Stimulated activated CD4-positive, alpha-beta T cell treated with anti-CD3 and anti-CD28 coated beads, Interleukin-4, amount 100 ng/mL, for 24 hours (primary cell): ENCODE data around the gene GREB1.

Experiments used
- DNase-seq: peaks from one replicate; pipeline ENCODE4 v3.0.0-alpha.2; 2020

The GREB1 gene

DNA sequence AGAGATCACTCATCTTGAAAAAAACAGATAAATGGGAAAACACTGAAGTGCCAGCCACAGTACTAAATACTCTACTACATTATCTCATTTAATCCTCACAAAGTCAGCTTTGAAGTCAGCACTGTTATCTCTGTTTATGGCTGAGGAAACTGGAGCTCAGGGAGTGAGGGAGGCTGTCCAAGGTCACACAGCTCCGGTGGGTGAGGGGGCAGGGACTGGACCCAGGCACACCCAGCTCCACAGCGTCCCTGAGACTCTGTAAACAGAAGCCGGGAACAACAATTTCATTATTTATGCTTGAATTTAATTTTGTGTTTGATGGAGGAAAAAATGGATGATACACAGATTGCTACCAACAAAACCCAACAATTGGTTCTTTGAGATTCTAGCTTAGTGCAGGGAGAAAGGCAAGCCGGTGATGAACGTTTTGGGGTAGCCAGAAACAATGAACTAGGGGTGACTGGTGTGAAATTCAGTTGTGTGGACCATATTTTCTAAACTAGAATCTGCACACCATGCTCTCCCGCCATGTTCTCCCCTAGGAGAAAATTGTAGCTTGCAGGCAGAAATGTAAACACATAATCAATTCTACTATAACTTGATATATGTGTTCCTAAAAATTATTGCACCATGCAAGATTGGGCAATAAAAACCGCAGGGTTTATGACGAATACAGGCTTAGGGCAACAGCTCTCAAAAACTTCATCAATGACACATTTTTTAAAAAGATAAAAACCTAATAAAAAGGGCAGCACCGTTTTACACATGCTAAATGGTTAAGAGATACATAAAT lies at the start of gene GREB1:
GREB1 (plus strand) TSS at position 768 of the 793 bp plus-strand sequence. CDS start 22,570 bp downstream, outside the sequence.
- DNase-seq, result no peak

DNA sequence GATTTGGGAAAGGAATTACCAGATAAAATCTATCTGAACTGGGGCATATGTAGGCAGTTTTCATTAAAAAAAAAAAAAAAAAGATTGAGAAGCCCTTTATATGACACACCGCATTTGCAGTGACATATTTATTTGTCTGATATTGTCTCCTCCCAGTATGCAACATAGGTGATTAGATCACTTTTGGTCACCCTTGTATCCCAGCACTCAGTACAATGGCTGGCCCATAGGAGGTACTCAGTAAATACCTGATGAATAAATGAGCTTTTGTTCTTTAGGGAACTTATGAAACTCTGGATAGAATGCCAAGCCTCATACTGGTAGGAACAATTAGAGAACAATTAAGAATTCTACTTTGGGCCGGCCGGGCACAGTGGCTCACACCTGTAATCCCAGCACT lies 45.0 kb upstream of the GREB1 start:
- DNase-seq, result no peak

DNA sequence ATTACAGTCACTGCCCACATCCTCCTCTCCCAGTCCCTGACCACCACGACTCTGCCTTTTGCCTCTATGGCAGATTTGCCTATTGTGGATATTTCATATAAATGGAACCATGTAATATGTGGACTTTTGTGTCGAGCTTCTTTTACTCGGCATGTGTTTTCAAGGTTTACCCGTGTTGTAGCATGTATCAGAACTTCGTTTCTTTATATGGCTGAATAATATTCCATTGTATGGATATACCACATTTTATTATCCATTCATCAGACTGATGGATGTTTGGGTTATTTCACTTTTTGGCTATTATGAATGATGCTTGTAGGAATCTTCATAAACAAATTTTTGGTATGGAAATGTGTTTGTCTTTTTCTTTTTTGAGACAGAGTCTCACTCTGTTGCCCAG lies 43.7 kb upstream of the GREB1 start:
- no peak for DNase-seq

- DNase-seq, result no peak
These were observed 42.4 kb upstream of the GREB1 start for GRCh38 chr2:11491348-11491933.

DNA sequence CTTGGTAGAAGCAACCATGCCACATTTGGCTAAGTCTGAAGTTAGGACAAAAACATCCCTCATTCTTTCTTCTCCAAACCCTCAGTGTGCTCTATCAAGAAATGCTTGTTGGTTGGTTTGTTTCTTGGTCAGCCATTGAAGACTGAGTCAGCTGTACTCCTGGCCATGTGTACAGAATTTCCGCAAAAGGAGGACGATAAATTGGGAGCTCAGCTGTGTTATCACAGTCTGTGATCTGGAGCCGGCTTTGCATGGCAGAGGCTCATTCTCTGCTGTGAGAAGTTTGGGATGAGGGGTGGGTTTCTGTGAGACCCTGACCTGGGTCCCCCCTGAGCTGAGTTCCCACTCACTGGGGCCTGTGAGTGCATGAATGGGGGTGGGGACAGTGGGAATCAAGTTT lies 41.6 kb upstream of the GREB1 start:
- DNase-seq, result no peak

- DNase-seq, result no peak
These were observed 41.1 kb upstream of the GREB1 start for GRCh38 chr2:11492720-11493119.

- DNase-seq, result no peak
These were observed 40.6 kb upstream of the GREB1 start for GRCh38 chr2:11493282-11493681.

DNA sequence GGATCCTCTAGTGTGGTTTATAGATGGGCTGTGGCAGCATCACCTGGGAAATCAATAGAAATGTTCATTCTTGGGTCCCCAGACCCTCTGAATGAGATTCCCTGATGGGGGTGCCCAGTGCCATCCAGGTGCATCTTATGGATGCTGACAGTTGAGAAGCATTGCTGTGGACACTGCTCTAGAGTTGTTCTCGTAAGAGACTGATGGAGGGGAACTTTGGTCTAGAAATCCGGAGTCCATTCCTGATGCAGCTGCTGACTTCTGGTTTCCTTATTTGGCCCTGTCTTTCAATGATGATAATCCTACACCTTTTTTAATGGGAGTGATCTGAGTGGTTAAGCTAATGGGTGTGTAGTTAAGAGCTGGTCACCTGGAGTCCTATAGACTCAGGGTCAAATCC lies 39.5 kb upstream of the GREB1 start:
- no peak for DNase-seq

DNA sequence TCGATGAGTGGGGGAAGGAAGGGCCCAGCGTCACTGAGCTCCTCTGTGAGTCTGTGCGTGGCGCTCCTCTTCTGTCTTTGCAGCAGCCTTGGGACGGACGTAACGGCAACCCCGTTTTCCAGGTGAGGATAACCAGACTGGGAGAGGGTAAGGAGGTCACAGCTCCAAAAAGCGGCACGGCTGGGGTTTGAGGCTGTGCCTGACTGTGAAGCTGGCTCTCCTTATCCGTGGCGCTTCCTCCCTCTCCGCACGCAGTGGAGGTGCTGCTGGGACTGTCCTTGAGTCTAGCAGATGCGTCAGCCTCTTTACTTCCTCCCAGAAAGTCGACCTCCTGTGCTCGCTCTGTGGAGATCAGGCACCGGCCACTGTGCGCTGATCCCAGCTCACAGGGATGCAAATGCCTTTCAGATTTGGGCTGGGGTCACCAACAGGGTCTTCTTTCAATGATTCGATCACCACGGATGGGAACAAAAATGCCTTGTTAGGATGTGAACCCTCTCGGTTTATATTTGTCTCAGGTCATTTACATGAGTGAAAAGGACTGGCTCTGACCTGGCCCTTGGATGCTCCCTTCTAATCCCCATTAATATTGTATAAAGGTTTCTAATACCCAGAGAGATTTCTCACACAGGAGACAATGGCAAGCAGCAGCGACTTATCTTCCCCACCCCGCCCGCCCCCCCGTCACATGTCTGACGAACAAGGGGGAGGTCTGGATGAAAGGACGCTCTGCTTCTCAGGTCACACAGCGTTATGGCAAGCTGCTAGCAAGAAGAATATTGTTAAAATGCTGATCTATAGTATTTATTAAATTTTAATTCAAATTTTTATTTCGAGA lies 37.8 kb upstream of the GREB1 start:
- no peak for DNase-seq

GRCh38 chr2:11498543-11499034 lies 35.3 kb upstream of the GREB1 start:
- no peak for DNase-seq

DNA sequence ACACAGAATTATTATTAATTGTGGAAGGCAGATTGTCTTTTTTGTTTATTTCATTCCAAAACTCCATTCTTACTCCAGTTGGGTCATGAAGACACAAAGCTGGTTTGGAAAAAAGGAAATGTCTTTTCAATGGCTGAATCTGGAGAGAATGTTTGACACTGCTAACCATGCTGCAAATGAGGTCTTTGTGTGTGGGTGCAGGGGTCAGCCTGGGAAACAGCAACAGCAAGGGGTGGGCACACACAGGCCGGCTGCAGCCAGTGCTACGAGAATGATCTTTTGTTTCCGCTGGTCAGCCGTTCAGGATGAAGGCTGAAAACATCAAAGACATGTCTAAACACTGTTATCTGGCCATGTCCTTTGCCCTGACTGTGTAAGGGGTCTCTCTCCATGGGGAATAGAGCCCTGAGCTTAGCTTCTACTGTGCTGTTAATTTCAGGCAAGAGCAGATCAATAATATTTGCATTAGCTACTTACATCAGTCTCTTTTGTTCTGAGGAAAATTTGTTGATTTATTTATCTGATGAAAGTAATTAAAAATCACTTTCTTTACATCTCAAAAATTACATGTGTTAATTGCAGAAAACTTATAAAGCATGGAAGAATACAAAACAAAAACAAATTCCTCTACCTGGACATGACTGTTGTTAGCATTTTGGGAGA lies 34.6 kb upstream of the GREB1 start:
- DNase-seq, result no peak

DNA sequence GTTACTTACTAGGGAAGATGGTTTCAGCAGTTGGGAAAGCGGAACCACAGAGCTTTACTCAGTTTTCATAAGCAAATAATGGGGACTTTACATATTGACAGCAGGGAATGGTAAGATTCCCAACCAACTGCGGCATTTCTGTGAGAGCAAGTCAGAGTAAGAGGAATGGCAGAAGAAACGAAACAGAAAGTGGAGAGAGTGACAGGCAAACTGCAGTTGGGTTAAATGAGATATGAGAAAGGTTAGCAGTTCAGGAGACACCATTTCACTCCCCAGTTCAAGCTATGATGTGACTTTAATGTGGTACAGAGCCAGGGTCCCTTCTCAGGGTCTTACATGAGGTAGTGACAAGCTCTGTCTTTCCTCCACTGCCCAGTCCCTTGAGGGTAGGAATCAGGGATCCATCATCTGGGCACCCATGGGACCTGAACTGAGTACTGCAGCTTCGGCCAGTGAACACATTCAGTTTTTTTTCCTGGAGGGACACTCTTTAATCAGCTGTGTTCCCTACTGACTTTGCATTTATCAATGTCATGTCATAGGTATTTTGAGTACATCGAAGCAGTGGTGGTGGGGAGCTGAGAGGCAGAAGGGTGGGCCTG lies 33.0 kb upstream of the GREB1 start:
- no peak for DNase-seq

DNA sequence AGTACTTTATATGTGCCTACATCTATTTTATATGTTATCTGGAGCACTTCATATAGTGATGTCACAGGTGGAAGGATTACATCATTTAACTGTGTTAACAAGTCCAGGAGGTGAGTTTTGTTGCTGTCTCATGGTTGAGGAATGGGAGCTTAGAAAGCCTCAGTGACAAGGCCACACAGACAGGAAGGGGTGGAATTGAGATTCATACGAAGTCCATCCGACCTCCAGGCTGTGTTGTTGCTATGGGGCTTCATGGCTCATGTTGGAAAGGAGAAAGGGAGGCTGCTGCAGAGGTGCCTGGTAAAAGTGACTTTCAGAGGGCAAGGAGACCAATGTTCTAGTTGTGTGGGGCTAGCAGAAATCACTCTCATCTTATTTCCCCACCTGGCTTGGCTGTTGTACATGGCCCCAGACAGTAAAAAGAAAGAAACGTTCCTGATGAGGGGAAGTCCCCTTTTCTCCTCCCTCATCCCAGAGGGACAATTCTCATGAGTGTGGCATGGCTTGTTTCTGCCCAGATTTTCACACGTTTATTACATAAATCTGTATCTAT lies 31.0 kb upstream of the GREB1 start:
- no peak for DNase-seq

DNA sequence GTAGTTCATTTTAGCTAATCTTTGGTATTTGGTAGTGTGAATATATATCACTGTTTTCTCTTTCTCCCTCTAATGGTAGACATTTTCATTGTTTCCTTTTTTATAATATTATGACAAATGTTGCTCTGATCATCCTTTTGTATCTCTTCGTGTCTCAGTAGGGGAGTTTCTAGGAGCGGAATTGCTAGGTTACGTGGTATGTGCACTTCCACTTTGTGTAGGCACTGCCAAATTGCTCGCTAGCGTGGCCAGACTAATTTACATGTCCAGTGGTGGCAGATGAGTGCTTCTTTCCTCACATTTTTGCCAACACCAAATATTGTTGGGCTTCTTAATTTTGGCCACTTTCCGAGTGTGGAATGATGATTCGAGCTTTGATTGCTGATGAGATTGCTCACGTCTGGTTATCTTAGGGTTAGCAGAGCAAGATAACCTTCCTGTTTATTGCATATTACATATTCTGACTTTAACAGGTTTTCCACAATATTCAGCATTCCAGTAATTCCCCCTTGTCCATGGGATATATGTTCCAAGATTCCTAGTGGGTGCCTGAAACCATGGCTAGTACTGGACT lies 30.4 kb upstream of the GREB1 start:
- no peak for DNase-seq

DNA sequence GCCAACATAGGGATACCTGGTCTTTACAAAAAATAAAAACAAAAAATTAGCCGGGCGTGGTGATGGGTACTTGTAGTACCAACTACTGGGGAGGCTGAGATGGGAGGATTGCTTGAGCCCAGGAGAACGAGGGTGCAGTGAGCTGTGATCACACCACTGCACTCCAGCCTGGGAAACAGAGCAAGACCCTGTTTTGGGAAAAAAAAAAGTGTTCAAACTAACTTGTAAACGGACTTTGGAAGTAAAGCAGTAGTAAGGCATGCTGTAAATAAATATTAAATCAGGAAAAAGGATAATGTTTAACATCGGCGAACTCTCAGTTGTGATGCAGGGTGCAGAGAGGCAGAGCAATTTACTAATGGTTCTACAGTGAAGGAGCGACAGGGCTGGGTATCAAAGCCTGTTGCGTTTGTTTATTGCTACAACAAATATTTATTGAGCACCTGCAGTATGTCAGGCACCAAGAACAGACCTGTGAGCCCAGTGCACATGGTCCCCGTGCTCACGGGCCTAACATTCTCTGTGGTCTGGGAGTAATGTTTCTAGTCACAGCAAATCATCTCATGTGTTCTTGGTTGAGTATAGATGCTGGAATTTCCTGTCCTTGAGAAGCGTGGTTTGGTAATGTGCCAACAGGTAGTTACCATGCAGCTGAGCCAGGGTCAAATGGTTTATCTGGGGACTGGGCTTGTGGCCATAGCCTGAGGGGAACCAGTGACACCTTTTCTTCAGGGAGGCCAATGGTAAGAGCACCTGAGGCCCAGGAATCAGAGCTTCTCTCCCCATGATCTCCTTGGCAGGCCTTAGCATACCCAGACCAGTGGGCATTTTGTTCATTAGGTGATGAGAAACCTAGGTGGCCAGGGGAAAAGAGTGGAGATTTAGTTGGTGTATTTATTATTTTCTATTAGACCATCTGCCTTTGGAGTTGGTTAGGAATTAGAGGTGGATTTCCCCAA lies 27.9 kb upstream of the GREB1 start:
- no peak for DNase-seq

- no peak for DNase-seq
These were observed 27.3 kb upstream of the GREB1 start for GRCh38 chr2:11506611-11506969.

GRCh38 chr2:11507517-11507916 lies 26.3 kb upstream of the GREB1 start:
- no peak for DNase-seq

DNA sequence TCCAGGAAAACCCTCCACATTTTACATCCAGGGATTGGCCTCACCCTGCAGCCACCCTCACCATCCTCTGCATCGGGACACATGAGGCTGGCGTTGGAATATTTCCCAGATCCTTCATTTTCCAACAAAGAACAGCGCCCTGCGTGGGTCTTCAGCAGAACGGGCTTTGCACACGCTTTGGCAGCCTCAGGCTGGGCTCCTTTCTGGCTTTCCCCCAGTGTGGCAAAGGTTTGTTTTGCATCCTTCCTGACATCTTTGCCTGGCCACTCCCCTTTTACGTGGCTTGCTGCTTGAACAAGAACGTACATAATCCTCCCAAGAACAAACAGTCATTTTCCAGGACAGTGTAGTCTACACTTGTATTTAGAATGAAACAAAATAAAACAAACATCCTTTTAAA lies 25.6 kb upstream of the GREB1 start:
- DNase-seq, result no peak

DNA sequence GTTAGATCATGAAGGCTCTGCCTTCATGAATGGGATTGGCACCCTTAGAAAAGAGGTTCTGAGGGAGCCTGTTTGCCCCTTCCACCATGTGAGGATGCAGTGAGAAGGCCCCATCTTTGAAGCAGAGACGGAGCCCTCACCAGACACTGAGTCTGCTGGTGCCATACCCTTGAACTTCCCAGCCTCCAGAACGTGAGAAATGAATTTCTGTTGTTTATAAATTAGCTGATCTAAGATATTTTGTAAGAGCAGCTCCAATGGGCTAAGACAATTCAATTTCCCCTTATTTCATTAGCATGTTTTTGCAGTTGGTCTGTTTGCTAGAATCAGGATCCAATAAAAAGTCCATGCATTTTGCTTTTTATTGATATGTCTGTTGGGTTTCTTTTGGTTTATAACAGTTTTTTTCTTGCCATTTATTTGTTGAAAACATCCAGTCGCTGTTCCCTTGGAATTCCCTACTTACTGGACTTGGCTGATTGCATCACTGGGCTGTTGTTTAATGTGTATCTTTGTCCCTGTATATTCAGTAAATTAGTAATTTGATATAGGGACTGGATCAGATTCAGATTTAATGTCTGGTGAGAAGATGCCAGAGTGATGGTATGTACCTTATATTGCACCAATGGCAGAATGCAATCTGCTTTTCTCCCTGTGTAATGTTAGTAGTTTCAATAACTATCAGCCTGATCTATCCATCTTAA lies 24.0 kb upstream of the GREB1 start:
- DNase-seq, result no peak

- no peak for DNase-seq
These were observed 21.4 kb upstream of the GREB1 start for GRCh38 chr2:11512431-11512830.
